Measurements from ENCODE around the gene ZNF322.

Gene ZNF322

GRCh38 chr6:26592649-26593048 is 66.9 kb downstream of the ZNF322 start:
- no peak for DNase-seq (ENCODE audit: low read depth in 3 of 3, low spot score in 1 of 3)

GRCh38 chr6:26588965-26589364 is 70.6 kb downstream of the ZNF322 start:
- no peak for DNase-seq (ENCODE audit: low read depth in 3 of 3, low spot score in 1 of 3)
